GM21390 (cell line): ENCODE results near the gene GNAO1.
A peak's percentile ranks its signal among the peaks of the same experiment; 100 is the strongest.

Source experiments
- ATAC-seq: cut with Tn5 transposase; IDR thresholded peaks from one replicate; pipeline ENCODE4 v1.9.1; 2021; ENCODE audit not compliant: unreplicated experiment

The GNAO1 gene

GRCh38 chr16:56311208-56312027 is 120.1 kb downstream of the GNAO1 start:
- ATAC-seq: no peak

- ATAC-seq: no peak
These were observed 120.7 kb downstream of the GNAO1 start for GRCh38 chr16:56312028-56312300.

GRCh38 chr16:56312556-56312955 is 121.3 kb downstream of the GNAO1 start:
- no peak for ATAC-seq

GRCh38 chr16:56314244-56314850 is 123.1 kb downstream of the GNAO1 start:
- no peak for ATAC-seq

GRCh38 chr16:56315955-56316354 is 124.7 kb downstream of the GNAO1 start:
- no peak for ATAC-seq

- no peak for ATAC-seq
These were observed 125.3 kb downstream of the GNAO1 start for GRCh38 chr16:56316545-56316944.

- ATAC-seq: peak; percentile 97
These were observed 126.9 kb downstream of the GNAO1 start for GRCh38 chr16:56317998-56318826.

GRCh38 chr16:56318827-56319140 is 127.5 kb downstream of the GNAO1 start:
- no peak for ATAC-seq

- no peak for ATAC-seq
These were observed 128.1 kb downstream of the GNAO1 start for GRCh38 chr16:56319376-56319775.

GRCh38 chr16:56320056-56320455 is 128.8 kb downstream of the GNAO1 start:
- no peak for ATAC-seq

GRCh38 chr16:56320811-56321558 is 129.7 kb downstream of the GNAO1 start:
- no peak for ATAC-seq

- no peak for ATAC-seq
These were observed 130.3 kb downstream of the GNAO1 start for GRCh38 chr16:56321571-56321970.

GRCh38 chr16:56324406-56324805 is 133.1 kb downstream of the GNAO1 start:
- no peak for ATAC-seq

- ATAC-seq: no peak
These were observed 134.7 kb downstream of the GNAO1 start for GRCh38 chr16:56325956-56326355.

GRCh38 chr16:56327071-56327928 is 136.0 kb downstream of the GNAO1 start:
- ATAC-seq: no peak

GRCh38 chr16:56327929-56328258 is 136.6 kb downstream of the GNAO1 start:
- no peak for ATAC-seq

GRCh38 chr16:56328276-56329022 is 137.2 kb downstream of the GNAO1 start:
- ATAC-seq: no peak

GRCh38 chr16:56329887-56330286 is 138.6 kb downstream of the GNAO1 start:
- no peak for ATAC-seq

- no peak for ATAC-seq
These were observed 139.2 kb downstream of the GNAO1 start for GRCh38 chr16:56330476-56330875.

GRCh38 chr16:56331399-56331798 is 140.1 kb downstream of the GNAO1 start:
- no peak for ATAC-seq
